ENCODE measurements around the gene UGT1A3. TPM values are rescaled to one million over a fixed set of nuclear protein-coding genes. Genes with fewer than 3 reads are reported as not detected.

The UGT1A3 gene
- polyA plus RNA-seq, 1 donor: 0.16 TPM

DNA sequence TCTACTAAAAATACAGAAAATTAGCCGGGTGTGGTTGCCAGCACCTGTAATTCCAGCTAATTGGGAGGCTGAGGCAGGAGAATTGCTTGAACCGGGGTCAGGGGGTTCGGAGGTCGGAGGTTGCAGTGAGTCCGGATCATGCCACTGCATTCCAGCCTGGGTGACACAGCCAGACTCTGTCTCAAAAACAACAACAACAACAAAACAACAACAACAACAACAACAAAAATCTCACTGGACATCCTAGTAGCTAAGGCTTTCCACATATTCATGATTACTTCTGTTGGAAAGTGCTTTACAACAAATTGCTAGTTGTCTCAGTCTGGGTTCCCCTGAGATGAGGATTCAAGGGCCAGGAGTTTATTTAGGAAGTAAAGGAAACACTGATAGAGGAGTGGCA, 45.0 kb downstream of the UGT1A3 start:
- Histone ChIP-seq H3K36me3 (ENCODE audit: control insufficient read depth, insufficient read depth, low read length) (no peaks in the 10 kb centered on the region), H3K4me1 (ENCODE audit: control insufficient read depth, insufficient read depth, low read length) (no peaks in the 10 kb centered on the region), H3K4me3 (ENCODE audit: low read length) (no peak overlapping the region), H3K9me3 (ENCODE audit: control insufficient read depth, low read depth, low read length) (no peaks in the 10 kb centered on the region), H3K27me3 (ENCODE audit: control insufficient read depth, insufficient read depth, low read length) (no peaks in the 10 kb centered on the region), H3K27ac (ENCODE audit: low read length) (no peak overlapping the region)
- no CpG with 5 or more reads among the region's 5 CpGs for WGBS (ENCODE audit: insufficient coverage, low lambda C conversion rate)
- DNase-seq: no peak

DNA sequence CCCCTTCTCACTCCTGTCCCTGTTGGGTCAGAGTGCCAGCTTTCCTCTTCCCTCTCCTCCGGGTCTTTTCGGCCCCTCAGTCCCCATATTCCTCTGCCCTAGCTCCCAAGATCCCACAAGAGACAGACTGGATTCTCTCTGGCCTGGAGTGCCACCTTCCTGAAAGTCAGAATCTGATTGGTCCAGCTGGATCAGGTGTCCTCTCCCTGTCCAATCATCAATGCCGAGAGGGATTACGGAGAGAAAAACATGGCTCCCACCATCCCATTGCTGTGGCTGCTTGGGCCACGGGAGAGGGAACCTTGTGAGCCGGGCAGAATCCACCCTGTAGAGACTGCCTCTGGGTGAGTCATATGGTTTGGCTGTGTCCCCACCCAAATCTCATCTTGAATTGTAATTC, 46.6 kb downstream of the UGT1A3 start:
- WGBS (ENCODE audit: insufficient coverage, low lambda C conversion rate): no CpG with 5 or more reads among the region's 6 CpGs
- Histone ChIP-seq H3K36me3 (ENCODE audit: control insufficient read depth, insufficient read depth, low read length) (no peaks in the 10 kb centered on the region), H3K4me3 (ENCODE audit: low read length) (no peak overlapping the region), H3K27me3 (ENCODE audit: control insufficient read depth, insufficient read depth, low read length) (no peaks in the 10 kb centered on the region), H3K9me3 (ENCODE audit: control insufficient read depth, low read depth, low read length) (no peaks in the 10 kb centered on the region), H3K4me1 (ENCODE audit: control insufficient read depth, insufficient read depth, low read length) (no peaks in the 10 kb centered on the region), H3K27ac (ENCODE audit: low read length) (no peak overlapping the region)
- no peak for DNase-seq

- no CpG with 5 or more reads among the region's 2 CpGs for WGBS (ENCODE audit: insufficient coverage, low lambda C conversion rate)
- no peaks in the 10 kb centered on the region for H3K36me3 ChIP-seq (ENCODE audit: control insufficient read depth, insufficient read depth, low read length)
Measured at GRCh38 chr2:233778030-233778429, 49.2 kb downstream of the UGT1A3 start, which contains the start of gene MROH2A. Gene MROH2A, plus strand, starts transcription at chr2:233778330. Its CDS starts 1,029 bp downstream, at chr2:233779359.

DNA sequence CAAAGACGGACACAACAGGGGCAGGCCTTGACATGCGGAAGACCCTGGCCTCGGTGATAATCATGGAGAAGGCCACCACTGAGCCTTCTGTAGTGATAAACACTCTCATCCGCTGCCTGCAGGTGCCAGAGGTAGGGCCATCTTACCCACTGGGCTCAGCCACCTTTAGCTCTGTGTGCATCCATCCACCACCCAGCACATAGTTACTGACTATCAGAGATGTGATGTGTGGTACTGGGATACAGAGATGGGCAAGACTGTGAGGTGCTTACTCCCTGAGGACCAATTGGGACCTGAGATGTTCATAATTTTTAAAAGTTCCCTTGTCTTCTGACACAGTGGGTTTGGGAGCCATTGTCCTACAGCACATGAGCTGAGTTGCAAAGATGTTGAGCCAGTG, 50.9 kb downstream of the UGT1A3 start:
- no CpG with 5 or more reads among the region's 4 CpGs for WGBS (ENCODE audit: insufficient coverage, low lambda C conversion rate)
- Histone ChIP-seq H3K36me3 (ENCODE audit: control insufficient read depth, insufficient read depth, low read length) (no peaks in the 10 kb centered on the region), H3K27me3 (ENCODE audit: control insufficient read depth, insufficient read depth, low read length) (no peaks in the 10 kb centered on the region), H3K9me3 (ENCODE audit: control insufficient read depth, low read depth, low read length) (no peaks in the 10 kb centered on the region), H3K27ac (ENCODE audit: low read length) (no peak overlapping the region), H3K4me3 (ENCODE audit: low read length) (no peak overlapping the region), H3K4me1 (ENCODE audit: control insufficient read depth, insufficient read depth, low read length) (no peaks in the 10 kb centered on the region)
- DNase-seq: no peak

More at GRCh38 chr2:233778030-233778429, 49.2 kb downstream of the UGT1A3 start, which contains the start of gene MROH2A:
- no peak for DNase-seq
- no peaks in the 10 kb centered on the region for H3K9me3 ChIP-seq (ENCODE audit: control insufficient read depth, low read depth, low read length)
- H3K27ac ChIP-seq (ENCODE audit: low read length): no peak within 1 kb of the TSS
- no peaks in the 10 kb centered on the region for H3K4me1 ChIP-seq (ENCODE audit: control insufficient read depth, insufficient read depth, low read length)
- no peaks in the 10 kb centered on the region for H3K27me3 ChIP-seq (ENCODE audit: control insufficient read depth, insufficient read depth, low read length)
- no peak within 1 kb of the TSS for H3K4me3 ChIP-seq (ENCODE audit: low read length)

GRCh38 chr2:233780771-233781170, 51.9 kb downstream of the UGT1A3 start:
- Histone ChIP-seq H3K9me3 (ENCODE audit: control insufficient read depth, low read depth, low read length) (no peaks in the 10 kb centered on the region), H3K36me3 (ENCODE audit: control insufficient read depth, insufficient read depth, low read length) (no peaks in the 10 kb centered on the region), H3K4me3 (ENCODE audit: low read length) (no peak overlapping the region), H3K27me3 (ENCODE audit: control insufficient read depth, insufficient read depth, low read length) (no peaks in the 10 kb centered on the region), H3K27ac (ENCODE audit: low read length) (no peak overlapping the region), H3K4me1 (ENCODE audit: control insufficient read depth, insufficient read depth, low read length) (no peaks in the 10 kb centered on the region)
- DNase-seq: no peak
- 60% methylated on average over 1 of the region's 4 CpGs for WGBS (ENCODE audit: insufficient coverage, low lambda C conversion rate)

DNA sequence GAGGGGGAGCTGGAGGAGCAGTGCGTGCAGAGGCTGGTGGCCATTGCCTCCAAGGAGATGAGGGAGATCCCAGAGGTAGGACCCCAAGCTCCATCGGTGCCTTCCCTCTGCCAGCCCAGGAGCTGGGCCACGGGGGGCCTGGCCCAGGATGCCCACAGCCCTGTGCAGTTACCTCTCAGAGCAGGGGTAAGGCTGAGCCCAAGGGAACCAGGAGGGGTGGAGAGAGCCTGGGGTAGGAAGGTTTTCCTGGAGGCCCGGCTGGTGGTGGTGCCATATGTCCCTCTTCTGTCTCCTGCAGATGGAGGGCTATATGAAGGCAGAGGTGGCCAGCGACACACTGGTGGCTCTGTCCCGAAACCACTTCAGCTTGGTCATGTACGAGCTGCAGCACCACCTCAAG, 60.7 kb downstream of the UGT1A3 start:
- WGBS (ENCODE audit: insufficient coverage, low lambda C conversion rate): no CpG with 5 or more reads among the region's 7 CpGs
- Histone ChIP-seq H3K36me3 (ENCODE audit: control insufficient read depth, insufficient read depth, low read length) (no peaks in the 10 kb centered on the region), H3K27ac (ENCODE audit: low read length) (no peak overlapping the region), H3K9me3 (ENCODE audit: control insufficient read depth, low read depth, low read length) (no peaks in the 10 kb centered on the region), H3K4me1 (ENCODE audit: control insufficient read depth, insufficient read depth, low read length) (peaks cover 14% of the 10 kb centered on the region), H3K4me3 (ENCODE audit: low read length) (no peak overlapping the region), H3K27me3 (ENCODE audit: control insufficient read depth, insufficient read depth, low read length) (no peaks in the 10 kb centered on the region)
- DNase-seq: no peak

- Histone ChIP-seq H3K27me3 (ENCODE audit: control insufficient read depth, insufficient read depth, low read length) (no peaks in the 10 kb centered on the region), H3K36me3 (ENCODE audit: control insufficient read depth, insufficient read depth, low read length) (no peaks in the 10 kb centered on the region), H3K27ac (ENCODE audit: low read length) (no peak overlapping the region), H3K9me3 (ENCODE audit: control insufficient read depth, low read depth, low read length) (no peaks in the 10 kb centered on the region), H3K4me1 (ENCODE audit: control insufficient read depth, insufficient read depth, low read length) (peaks cover 14% of the 10 kb centered on the region), H3K4me3 (ENCODE audit: low read length) (no peak overlapping the region)
- 89% methylated on average over 3 of the region's 18 CpGs for WGBS (ENCODE audit: insufficient coverage, low lambda C conversion rate)
- no peak for DNase-seq
Measured at GRCh38 chr2:233791151-233791882, 62.5 kb downstream of the UGT1A3 start.

DNA sequence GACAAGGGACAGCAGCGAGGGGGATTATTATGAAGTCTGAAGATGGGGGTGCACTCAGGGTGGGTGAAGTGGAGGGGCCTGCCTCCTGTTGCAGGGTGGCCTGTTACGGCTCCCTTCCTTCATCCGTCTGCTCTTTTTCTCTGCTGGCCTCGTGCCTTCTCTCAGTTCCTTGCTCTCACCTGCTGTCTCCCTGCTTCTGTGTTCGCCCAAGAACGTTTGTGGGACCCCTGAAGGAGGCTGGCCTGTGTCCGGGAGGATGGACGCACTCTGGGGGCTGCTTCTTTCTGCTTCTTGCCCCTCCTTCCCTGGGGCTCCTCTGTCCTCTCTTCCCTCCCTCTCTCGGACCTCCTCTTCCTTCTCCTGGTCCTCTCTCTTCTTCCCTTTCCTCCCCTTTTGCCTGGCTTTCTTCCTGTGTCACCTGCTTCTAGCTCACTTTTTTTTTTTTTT, 63.1 kb downstream of the UGT1A3 start:
- H3K36me3 ChIP-seq (ENCODE audit: control insufficient read depth, insufficient read depth, low read length): no peaks in the 10 kb centered on the region
- DNase-seq: no peak
- H3K27ac ChIP-seq (ENCODE audit: low read length): no peak overlapping the region
- H3K4me3 ChIP-seq (ENCODE audit: low read length): no peak overlapping the region
- WGBS (ENCODE audit: insufficient coverage, low lambda C conversion rate): 88% methylated on average over 1 of the region's 9 CpGs
- no peaks in the 10 kb centered on the region for H3K9me3 ChIP-seq (ENCODE audit: control insufficient read depth, low read depth, low read length)
- peaks cover 14% of the 10 kb centered on the region for H3K4me1 ChIP-seq (ENCODE audit: control insufficient read depth, insufficient read depth, low read length)
- H3K27me3 ChIP-seq (ENCODE audit: control insufficient read depth, insufficient read depth, low read length): no peaks in the 10 kb centered on the region

- no peak overlapping the region for H3K27ac ChIP-seq (ENCODE audit: low read length)
- H3K36me3 ChIP-seq (ENCODE audit: control insufficient read depth, insufficient read depth, low read length): no peaks in the 10 kb centered on the region
- WGBS (ENCODE audit: insufficient coverage, low lambda C conversion rate): no CpG with 5 or more reads among the region's 7 CpGs
- H3K4me1 ChIP-seq (ENCODE audit: control insufficient read depth, insufficient read depth, low read length): peaks cover 14% of the 10 kb centered on the region
- H3K9me3 ChIP-seq (ENCODE audit: control insufficient read depth, low read depth, low read length): no peaks in the 10 kb centered on the region
- H3K4me3 ChIP-seq (ENCODE audit: low read length): no peak overlapping the region
- no peaks in the 10 kb centered on the region for H3K27me3 ChIP-seq (ENCODE audit: control insufficient read depth, insufficient read depth, low read length)
- DNase-seq: no peak
Measured at GRCh38 chr2:233792720-233793119, 63.9 kb downstream of the UGT1A3 start.

DNA sequence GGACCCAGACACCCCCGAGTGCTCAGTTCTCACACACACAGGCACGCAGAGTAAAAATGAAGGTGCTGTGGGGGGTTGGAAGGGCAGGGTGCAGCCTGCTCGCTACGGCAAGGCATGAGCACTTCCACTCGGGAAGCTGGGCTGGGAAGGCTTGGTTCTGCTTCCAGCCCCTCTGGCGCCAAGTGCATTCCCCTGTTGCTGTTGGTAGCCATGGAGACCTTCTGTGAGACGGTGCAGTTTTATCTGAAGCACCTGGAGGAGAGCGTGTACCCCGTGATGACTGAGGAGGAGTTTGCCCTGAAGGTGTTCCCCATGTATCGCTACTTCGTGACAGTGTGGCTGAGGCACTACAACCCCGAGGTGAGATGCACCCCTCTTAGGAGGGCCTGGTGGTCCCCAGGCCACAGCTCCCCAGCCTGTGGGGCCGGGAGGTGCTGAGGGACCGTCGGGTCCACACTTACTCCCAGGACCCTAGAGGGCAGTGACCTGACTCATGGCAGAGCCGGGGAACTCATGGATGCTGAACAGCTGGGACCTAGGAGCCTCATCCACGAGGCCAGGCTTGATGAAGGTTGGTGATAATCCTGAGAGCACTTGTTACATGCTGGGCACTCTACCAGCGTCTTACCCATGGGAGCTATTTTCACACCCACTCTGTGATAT, 64.8 kb downstream of the UGT1A3 start:
- no peaks in the 10 kb centered on the region for H3K9me3 ChIP-seq (ENCODE audit: control insufficient read depth, low read depth, low read length)
- H3K27ac ChIP-seq (ENCODE audit: low read length): peak overlapping the region; percentile 11
- no CpG with 5 or more reads among the region's 18 CpGs for WGBS (ENCODE audit: insufficient coverage, low lambda C conversion rate)
- no peaks in the 10 kb centered on the region for H3K27me3 ChIP-seq (ENCODE audit: control insufficient read depth, insufficient read depth, low read length)
- peaks cover 14% of the 10 kb centered on the region for H3K4me1 ChIP-seq (ENCODE audit: control insufficient read depth, insufficient read depth, low read length)
- DNase-seq: peak; percentile 55 to 83
- no peak overlapping the region for H3K4me3 ChIP-seq (ENCODE audit: low read length)
- no peaks in the 10 kb centered on the region for H3K36me3 ChIP-seq (ENCODE audit: control insufficient read depth, insufficient read depth, low read length)

All from large intestine (tissue), 3 donors.